Measurements from ENCODE around the gene PRKAG2.

PRKAG2 gene

GRCh38 chr7:151687523-151688235 is 189.2 kb downstream of the PRKAG2 start:
- DNase-seq (ENCODE audit: insufficient read length, low spot score): no peak
- FAIRE-seq: no peak

- FAIRE-seq: no peak
- no peak for DNase-seq (ENCODE audit: insufficient read length, low spot score)
These were observed 190.1 kb downstream of the PRKAG2 start for GRCh38 chr7:151686826-151687225.

GRCh38 chr7:151686016-151686766 is 190.7 kb downstream of the PRKAG2 start:
- DNase-seq (ENCODE audit: insufficient read length, low spot score) (no peak), FAIRE-seq (no peak)

- DNase-seq (ENCODE audit: insufficient read length, low spot score) (no peak), FAIRE-seq (no peak)
These were observed 192.3 kb downstream of the PRKAG2 start for GRCh38 chr7:151684408-151685175.

- no peak for DNase-seq (ENCODE audit: insufficient read length, low spot score)
These were observed 193.1 kb downstream of the PRKAG2 start for GRCh38 chr7:151683615-151684407.

GRCh38 chr7:151682831-151683614 is 193.9 kb downstream of the PRKAG2 start:
- no peak for DNase-seq (ENCODE audit: insufficient read length, low spot score)
- no peak for FAIRE-seq

More at GRCh38 chr7:151683615-151684407, 193.1 kb downstream of the PRKAG2 start:
- no peak for FAIRE-seq

- FAIRE-seq: no peak
These were observed 195.2 kb downstream of the PRKAG2 start for GRCh38 chr7:151681726-151682125.

GRCh38 chr7:151680810-151681209 is 196.1 kb downstream of the PRKAG2 start:
- no peak for DNase-seq (ENCODE audit: insufficient read length, low spot score)
- no peak for FAIRE-seq

More at GRCh38 chr7:151681726-151682125, 195.2 kb downstream of the PRKAG2 start:
- no peak for DNase-seq (ENCODE audit: insufficient read length, low spot score)

- FAIRE-seq (no peak), DNase-seq (ENCODE audit: insufficient read length, low spot score) (no peak)
These were observed 196.9 kb downstream of the PRKAG2 start for GRCh38 chr7:151679881-151680612.

- DNase-seq (ENCODE audit: insufficient read length, low spot score): no peak
- no peak for FAIRE-seq
These were observed 197.7 kb downstream of the PRKAG2 start for GRCh38 chr7:151679071-151679708.

GRCh38 chr7:151678227-151678604 is 198.7 kb downstream of the PRKAG2 start:
- FAIRE-seq (no peak), DNase-seq (ENCODE audit: insufficient read length, low spot score) (no peak)

GRCh38 chr7:151677581-151678226 is 199.2 kb downstream of the PRKAG2 start:
- no peak for FAIRE-seq
- no peak for DNase-seq (ENCODE audit: insufficient read length, low spot score)

- FAIRE-seq: no peak
- no peak for DNase-seq (ENCODE audit: insufficient read length, low spot score)
These were observed 200.2 kb downstream of the PRKAG2 start for GRCh38 chr7:151676759-151677158.

GRCh38 chr7:151675196-151675920 is 201.6 kb downstream of the PRKAG2 start:
- DNase-seq (ENCODE audit: insufficient read length, low spot score): no peak
- no peak for FAIRE-seq

- no peak for DNase-seq (ENCODE audit: insufficient read length, low spot score)
- FAIRE-seq: no peak
These were observed 202.6 kb downstream of the PRKAG2 start for GRCh38 chr7:151674161-151674920.

GRCh38 chr7:151673216-151673615 is 203.7 kb downstream of the PRKAG2 start:
- DNase-seq (ENCODE audit: insufficient read length, low spot score) (no peak), FAIRE-seq (no peak)

GRCh38 chr7:151672716-151673115 is 204.2 kb downstream of the PRKAG2 start:
- no peak for FAIRE-seq
- DNase-seq (ENCODE audit: insufficient read length, low spot score): no peak

Data from GM19239 (cell line).